Measurements from ENCODE around the gene CDON.

DNA sequence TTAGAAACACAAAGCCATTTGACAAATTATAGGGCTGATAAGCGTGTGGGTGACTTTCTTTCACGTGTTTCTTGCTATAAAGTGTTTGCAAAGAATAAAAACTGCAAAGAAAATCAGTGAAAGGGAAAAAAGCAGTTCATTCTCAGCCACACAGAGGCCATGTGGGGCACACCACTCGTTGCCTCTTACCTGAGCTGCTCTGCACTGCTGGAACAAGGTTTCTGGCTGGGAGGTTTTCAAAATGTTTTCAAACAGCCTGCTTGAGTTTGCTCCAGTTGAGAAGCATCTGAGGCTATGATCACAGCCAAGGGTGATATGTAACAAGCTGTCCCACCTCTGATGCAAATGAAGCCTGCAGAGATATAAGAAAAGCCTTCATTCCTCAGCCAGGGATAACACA, 131.6 kb downstream of the CDON start:
- TF ChIP-seq ZNF207 (IDR thresholded peaks at IDR 0.05; ENCODE audit: borderline replicate concordance) (no peak), ZNF354B (CRISPR knock-in tag; IDR thresholded peaks at IDR 0.05) (no peak), CTCF (CRISPR knock-in tag; IDR thresholded peaks at IDR 0.05) (no peak), KDM5B (CRISPR knock-in tag; IDR thresholded peaks at IDR 0.05; ENCODE audit: borderline replicate concordance) (no peak), GABPA (IDR thresholded peaks at IDR 0.05; ENCODE audit: low read depth, low read length) (no peak), GABPA (CRISPR knock-in tag; IDR thresholded peaks at IDR 0.05; ENCODE audit: low read depth) (no peak), PHF20 (CRISPR knock-in tag; IDR thresholded peaks at IDR 0.05) (no peak), ZNF274 (CRISPR knock-in tag; IDR thresholded peaks at IDR 0.05) (no peak)
- TF ChIP-seq, protein P1, sequence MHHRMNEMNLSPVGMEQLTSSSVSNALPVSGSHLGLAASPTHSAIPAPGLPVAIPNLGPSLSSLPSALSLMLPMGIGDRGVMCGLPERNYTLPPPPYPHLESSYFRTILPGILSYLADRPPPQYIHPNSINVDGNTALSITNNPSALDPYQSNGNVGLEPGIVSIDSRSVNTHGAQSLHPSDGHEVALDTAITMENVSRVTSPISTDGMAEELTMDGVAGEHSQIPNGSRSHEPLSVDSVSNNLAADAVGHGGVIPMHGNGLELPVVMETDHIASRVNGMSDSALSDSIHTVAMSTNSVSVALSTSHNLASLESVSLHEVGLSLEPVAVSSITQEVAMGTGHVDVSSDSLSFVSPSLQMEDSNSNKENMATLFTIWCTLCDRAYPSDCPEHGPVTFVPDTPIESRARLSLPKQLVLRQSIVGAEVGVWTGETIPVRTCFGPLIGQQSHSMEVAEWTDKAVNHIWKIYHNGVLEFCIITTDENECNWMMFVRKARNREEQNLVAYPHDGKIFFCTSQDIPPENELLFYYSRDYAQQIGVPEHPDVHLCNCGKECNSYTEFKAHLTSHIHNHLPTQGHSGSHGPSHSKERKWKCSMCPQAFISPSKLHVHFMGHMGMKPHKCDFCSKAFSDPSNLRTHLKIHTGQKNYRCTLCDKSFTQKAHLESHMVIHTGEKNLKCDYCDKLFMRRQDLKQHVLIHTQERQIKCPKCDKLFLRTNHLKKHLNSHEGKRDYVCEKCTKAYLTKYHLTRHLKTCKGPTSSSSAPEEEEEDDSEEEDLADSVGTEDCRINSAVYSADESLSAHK (CRISPR knock-in tag; IDR thresholded peaks at IDR 0.05; ENCODE audit: borderline replicate concordance) = no peak

Data from HepG2 (cell line).